K562 (cell line): ENCODE data around the gene ZGLP1. TPM values are rescaled to one million over a fixed set of nuclear protein-coding genes. Genes with fewer than 3 reads are reported as not detected.

Experiments used
- ARNT ChIP-seq, 2 experiments: fragments of 450-650 bp; IDR thresholded peaks; 2 replicates each; pipeline ENCODE4 v1.6.1; 2016; ENCODE audit warnings: mild to moderate bottlenecking in 1 of 2
- CHAMP1 ChIP-seq: fragments of 450-650 bp; IDR thresholded peaks from 2 replicates; pipeline ENCODE4 v1.6.1; 2016; ENCODE audit warnings: mild to moderate bottlenecking
- COPS2 ChIP-seq: fragments of 450-650 bp; conservative IDR thresholded peaks from 2 replicates; pipeline ENCODE4 v1.6.1; 2016; ENCODE audit warnings: mild to moderate bottlenecking, moderate library complexity
- GABPA ChIP-seq: fragments of 200-800 bp; sonication (Bioruptor generic); conservative IDR thresholded peaks from 2 replicates; pipeline ENCODE4 v1.6.1; 2016; ENCODE audit warnings: low read depth, missing genetic modification characterization, missing compliant biosample characterization
- GTF2E2 ChIP-seq: fragments of 200-800 bp; sonication (Bioruptor generic); IDR thresholded peaks from 2 replicates; pipeline ENCODE4 v1.6.1; 2016; ENCODE audit warnings: missing genetic modification characterization, missing compliant biosample characterization
- MAFG ChIP-seq: fragments of 450-650 bp; conservative IDR thresholded peaks from 2 replicates; pipeline ENCODE4 v1.6.1; 2016; ENCODE audit warnings: missing genetic modification characterization, missing compliant biosample characterization
- NCOA4 ChIP-seq: fragments of 450-650 bp; IDR thresholded peaks from 2 replicates; pipeline ENCODE4 v1.6.1; 2018; ENCODE audit warnings: mild to moderate bottlenecking; ENCODE audit not compliant: partially characterized antibody
- NCOA6 ChIP-seq: fragments of 450-650 bp; IDR thresholded peaks from 2 replicates; pipeline ENCODE4 v1.6.1; 2017; ENCODE audit warnings: mild to moderate bottlenecking
- PKNOX1 ChIP-seq: fragments of 450-650 bp; IDR thresholded peaks from 2 replicates; pipeline ENCODE4 v1.6.1; 2016
- PML ChIP-seq: IDR thresholded peaks from 2 replicates; pipeline ENCODE4 v1.6.1; 2012; ENCODE audit warnings: low read length, inconsistent platforms
- PTRF ChIP-seq: fragments of 450-650 bp; IDR thresholded peaks from 2 replicates; pipeline ENCODE4 v1.6.1; 2016; ENCODE audit warnings: mild to moderate bottlenecking, missing genetic modification characterization, missing compliant biosample characterization
- RBM17 ChIP-seq: fragments of 200-400 bp; formaldehyde crosslinking; IDR thresholded peaks from 2 replicates; pipeline ENCODE4 v1.6.1; 2017; ENCODE audit warnings: low read depth, mild to moderate bottlenecking, low read length, borderline replicate concordance
- SLC30A9 ChIP-seq: fragments of 250-450 bp; sonication (Bioruptor Pico); IDR thresholded peaks from 2 replicates; pipeline ENCODE4 v1.8.0; 2022; ENCODE audit warnings: mild to moderate bottlenecking, moderate library complexity
- U2AF1 ChIP-seq: fragments of 200-400 bp; formaldehyde crosslinking; optimal IDR thresholded peaks from 2 replicates; pipeline ENCODE3; 2017; ENCODE audit warnings: mild to moderate bottlenecking, low read depth, low read length, moderate library complexity
- ZBTB11 ChIP-seq, 3 experiments: fragments of 200-800 bp in 1 of 3; fragments of 250-450 bp in 1 of 3; fragments of 450-650 bp in 1 of 3; sonication (Bioruptor Pico) in 1 of 3; sonication (Bioruptor generic) in 1 of 3; formaldehyde crosslinking in 1 of 3; IDR thresholded peaks; 2 replicates each; pipeline versions ENCODE4 v1.6.1 to v1.8.0; 2016 to 2022; ENCODE audit warnings: mild to moderate bottlenecking in 2 of 3, missing genetic modification characterization in 2 of 3, missing compliant biosample characterization in 1 of 3, moderate library complexity in 1 of 3
- ZC3H11A ChIP-seq: IDR thresholded peaks from 2 replicates; pipeline ENCODE4 v1.6.1; 2012; ENCODE audit warnings: low read depth, low read length, improper control_type of control experiment
- ZFP1 ChIP-seq: fragments of 450-650 bp; formaldehyde crosslinking; IDR thresholded peaks from 2 replicates; pipeline ENCODE4 v1.4.0; 2020; ENCODE audit warnings: mild to moderate bottlenecking, mixed read lengths
- ZNF830 ChIP-seq: fragments of 250-450 bp; sonication (Bioruptor Pico); IDR thresholded peaks from 2 replicates; pipeline ENCODE4 v1.5.0; 2021; ENCODE audit warnings: mild to moderate bottlenecking
- polyA plus RNA-seq, 8 experiments: library from polyadenylated mRNA; depleted of rRNA in 4 of 8; stranded (reverse) in 5 of 8; unstranded in 3 of 8; fragments of >200 nt; fragmentation: Nextera tagmentation in 2 of 8; fragmentation: Illumina TruSeq in 1 of 8; extraction: Ambion mirVana in 2 of 8; extraction: Trizol in 1 of 8; gene quantifications; 2 replicates each; pipeline versions ENCODE4 v1.2.1 to v1.2.3, GENCODE V29; 2011 to 2014; ENCODE audit warnings: inconsistent platforms in 1 of 8, missing spikeins in 1 of 8
- total RNA-seq, 7 experiments: library from RNA; depleted of rRNA in 6 of 7; stranded (reverse); fragments of >200 nt in 6 of 7; fragmentation: Illumina TruSeq in 2 of 7; extraction: Trizol in 2 of 7; gene quantifications; 2 replicates each; pipeline versions ENCODE4 v1.2.1 to v1.2.3, GENCODE V29; 2011 to 2021; ENCODE audit warnings: low replicate concordance in 1 of 7
- TF ChIP-seq, protein P1 (sequence below): sonication (generic); formaldehyde crosslinking; IDR thresholded peaks from 2 replicates; pipeline ENCODE4 v1.8.1; 2023; ENCODE audit warnings: mild to moderate bottlenecking, missing genetic modification reagents

Gene ZGLP1
- total and polyA plus RNA-seq, 9 of the 15 experiments (the other 6 are each of a cell fraction or from before 2014, with no cell fraction given), result 0.24 to 4.5 (median 2.2) TPM

DNA sequence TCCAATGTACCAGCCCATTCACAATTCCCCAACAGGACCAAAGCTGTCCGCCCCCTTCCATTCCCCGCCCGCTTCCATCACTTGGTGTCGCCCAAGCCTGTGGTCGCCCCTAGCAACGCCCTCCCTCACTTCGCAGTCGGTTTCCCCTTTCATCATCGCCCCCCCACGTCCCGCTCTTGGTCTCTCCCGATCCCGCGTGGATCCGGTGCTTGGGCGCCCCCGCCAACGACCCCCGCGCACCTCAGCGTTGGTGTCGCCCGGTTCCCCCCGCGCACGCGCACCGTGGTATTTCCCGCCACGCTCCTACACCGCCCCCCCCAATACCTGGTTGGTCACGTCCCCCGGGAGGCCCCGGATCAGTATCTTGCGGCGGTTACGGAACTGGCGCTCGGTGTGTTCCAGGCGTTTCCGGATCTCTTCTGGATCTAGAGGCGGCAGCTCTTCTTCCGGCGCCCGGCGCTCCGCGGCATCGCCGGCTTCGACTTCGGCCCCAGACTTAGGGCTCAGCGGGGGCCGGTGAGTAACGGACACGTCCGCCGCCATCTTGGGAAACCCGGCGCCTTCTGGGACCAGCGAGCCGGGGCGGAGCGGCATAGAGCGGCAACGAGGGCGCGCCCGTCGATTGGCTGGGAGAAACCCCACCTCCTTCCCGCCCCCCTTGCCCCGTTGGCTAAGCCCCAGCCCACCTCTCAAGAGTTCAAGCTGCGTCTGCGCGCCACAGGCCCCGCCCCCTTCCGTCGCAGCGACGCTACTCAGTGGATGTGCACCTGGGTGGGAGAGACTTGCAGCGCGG is 23.5 kb upstream of the ZGLP1 start, which contains the start of gene RAVER1 (continued):
- TF ChIP-seq COPS2, result no peak
- peak in 1 of 3 experiments; percentile 85; a peak in 2 of 6 replicates for TF ChIP-seq ZBTB11 (CRISPR knock-in tag; IDR thresholded peaks at IDR 0.05)
- no peak; a peak in 1 of 4 replicates for TF ChIP-seq ARNT (IDR thresholded peaks at IDR 0.05)
- no peak for TF ChIP-seq NCOA4
- peak; percentile 79; the same call in 1 of the 2 replicates for TF ChIP-seq ZNF830 (CRISPR knock-in tag)
- TF ChIP-seq GTF2E2 (tag), result peak; percentile 90; the same call in 1 of the 2 replicates
- TF ChIP-seq PTRF (tag), result no peak
- no peak for TF ChIP-seq ZC3H11A
- TF ChIP-seq U2AF1, result no peak
- peak; percentile 88 for TF ChIP-seq PML
- no peak for TF ChIP-seq SLC30A9 (CRISPR knock-in tag)
- no peak for TF ChIP-seq RBM17
- peak; percentile 42; the same call in 1 of the 2 replicates for TF ChIP-seq PKNOX1
- no peak for TF ChIP-seq MAFG (tag)
- TF ChIP-seq ZFP1 (CRISPR knock-in tag), result no peak
- TF ChIP-seq, protein P1, sequence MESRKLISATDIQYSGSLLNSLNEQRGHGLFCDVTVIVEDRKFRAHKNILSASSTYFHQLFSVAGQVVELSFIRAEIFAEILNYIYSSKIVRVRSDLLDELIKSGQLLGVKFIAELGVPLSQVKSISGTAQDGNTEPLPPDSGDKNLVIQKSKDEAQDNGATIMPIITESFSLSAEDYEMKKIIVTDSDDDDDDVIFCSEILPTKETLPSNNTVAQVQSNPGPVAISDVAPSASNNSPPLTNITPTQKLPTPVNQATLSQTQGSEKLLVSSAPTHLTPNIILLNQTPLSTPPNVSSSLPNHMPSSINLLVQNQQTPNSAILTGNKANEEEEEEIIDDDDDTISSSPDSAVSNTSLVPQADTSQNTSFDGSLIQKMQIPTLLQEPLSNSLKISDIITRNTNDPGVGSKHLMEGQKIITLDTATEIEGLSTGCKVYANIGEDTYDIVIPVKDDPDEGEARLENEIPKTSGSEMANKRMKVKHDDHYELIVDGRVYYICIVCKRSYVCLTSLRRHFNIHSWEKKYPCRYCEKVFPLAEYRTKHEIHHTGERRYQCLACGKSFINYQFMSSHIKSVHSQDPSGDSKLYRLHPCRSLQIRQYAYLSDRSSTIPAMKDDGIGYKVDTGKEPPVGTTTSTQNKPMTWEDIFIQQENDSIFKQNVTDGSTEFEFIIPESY (CRISPR knock-in tag), result peak; percentile 82
- peak; percentile 76 for TF ChIP-seq GABPA
- TF ChIP-seq CHAMP1, result no peak
- no peak for TF ChIP-seq NCOA6
